Pancreas (tissue), 10 donors: ENCODE measurements around the gene BICRA. TPM values are rescaled to one million over a fixed set of nuclear protein-coding genes. Genes with fewer than 3 reads are reported as not detected.
A peak's percentile ranks its signal among the peaks of the same experiment; 100 is the strongest.

ENCODE experiments used
- ATAC-seq, 4 donors: fragments of 200-7000 bp; cut with Tn5 transposase; one replicate each; pipeline versions ENCODE4 v1.8.0 to v1.9.1; 2020; ENCODE audit warnings: mild to moderate bottlenecking in 4 of 4, moderate library complexity in 4 of 4
- DNase-seq, 6 donors: peaks; one replicate each; pipeline ENCODE4 v3.0.0-alpha.2; 2020
- FAIRE-seq: peaks from 2 replicates; lab custom pipeline; 2012; peaks lifted over from hg19 to GRCh38; lab: Jason Lieb, UNC
- H3K27ac ChIP-seq, 4 donors: fragments of 200-600 bp; sonication (generic); 1 replicate in 3 of 4; 2 replicates in 1 of 4; pipeline versions ENCODE4 v1.5.0 to v1.8.0; 2020
- H3K27me3 ChIP-seq, 4 donors: fragments of 200-600 bp; one replicate each; pipeline ENCODE4 v1.8.0; 2021
- H3K36me3 ChIP-seq, 3 donors: fragments of 200-600 bp; sonication (generic) in 1 of 3; one replicate each; pipeline versions ENCODE4 v1.5.0 to v1.8.0; 2020 to 2021
- H3K4me1 ChIP-seq, 3 donors: fragments of 200-600 bp; one replicate each; pipeline ENCODE4 v1.8.0; 2021
- H3K4me3 ChIP-seq, 4 donors: fragments of 200-600 bp; sonication (generic) in 2 of 4; one replicate each; pipeline versions ENCODE4 v1.5.0 to v1.8.0; 2020 to 2021
- H3K9me3 ChIP-seq, 4 donors: fragments of 200-600 bp; one replicate each; pipeline ENCODE4 v1.8.0; 2021
- CTCF ChIP-seq, 4 donors: fragments of 200-600 bp; sonication (generic) in 3 of 4; IDR thresholded peaks; one replicate each; pipeline versions ENCODE4 v1.5.0 to v1.8.0; 2021; ENCODE audit warnings: antibody characterized with exemption in 4 of 4
- WGBS, 2 donors: extraction: QIAGEN DNeasy Blood & Tissue Kit; methylation state at CpG; one replicate each; pipeline ENCODE4 v1.1.7; 2013; 5-methylcytosine and 5-hydroxymethylcytosine counted together
- intact Hi-C, 3 donors: fragments of 100-400 bp; cut with DNase I; formaldehyde crosslinking; loops; one replicate each; pipeline versions ENCODE4 v1.11.1 to v1.14.2; 2022
- polyA plus RNA-seq, 2 donors: library from polyadenylated mRNA; stranded (reverse); fragments of 200-250 nt; gene quantifications; one replicate each; pipeline ENCODE4 v1.2.3, GENCODE V29; 2013
- total RNA-seq, 6 donors: library from RNA; stranded (reverse); fragmentation: NEBNext Ultra II Directional in 4 of 6; extraction: Animal tissue kit (Norgen Biotek cat#: 25700) in 4 of 6; gene quantifications; one replicate each; pipeline versions ENCODE4 v1.2.1 to v1.2.4, GENCODE V29; 2021 to 2023
- donor health status: healthy with polysubstance abuse.
- donor health status: DM: no; HTN: no; CAD: no; lungs with moderate emphysema.
- donor health status: DM: no; HTN: no; CAD: no.
- donor health status: control.
- donor health status: control.
- donor health status: Bipolar disorder and iron deficiency.
- donor health status: DM: yes; HTN: yes; CAD: no.
- donor health status: DM: no; HTN: no; CAD: no.
- donor health status: DM: no; HTN: no; CAD: no.
- donor health status: DM: yes; HTN: yes; CAD: no.

The BICRA gene
- total and polyA plus RNA-seq, 8 donors = 2.7 to 10.4 (median 5.9) TPM

GRCh38 chr19:47637550-47637949, 28.6 kb downstream of the BICRA start:
- ATAC-seq (no peak), DNase-seq (no peak), FAIRE-seq (no peak)
- 85 to 92% methylated on average over 11 of the region's 11 CpGs for WGBS, 2 donors
- intact Hi-C loops = no loop called here
- Histone ChIP-seq H3K4me3 (no peak overlapping the region), H3K27me3 (no peaks in the 10 kb centered on the region), H3K4me1 (no peaks in the 10 kb centered on the region), H3K36me3 (no peaks in the 10 kb centered on the region), H3K9me3 (no peaks in the 10 kb centered on the region), H3K27ac (no peak overlapping the region)
- no peak for TF ChIP-seq CTCF (IDR thresholded peaks at IDR 0.05)

GRCh38 chr19:47641891-47642485, 33.1 kb downstream of the BICRA start:
- TF ChIP-seq CTCF (IDR thresholded peaks at IDR 0.05) = no peak
- Histone ChIP-seq H3K36me3 (no peaks in the 10 kb centered on the region), H3K4me1 (no peaks in the 10 kb centered on the region), H3K4me3 (no peak overlapping the region), H3K9me3 (no peaks in the 10 kb centered on the region), H3K27me3 (no peaks in the 10 kb centered on the region), H3K27ac (no peak overlapping the region)
- no peak for DNase-seq
- no peak for ATAC-seq
- intact Hi-C loops = no loop called here
- 75 to 78% methylated on average over 5 of the region's 5 CpGs for WGBS, 2 donors
- FAIRE-seq = no peak

- no peaks in the 10 kb centered on the region for H3K4me1 ChIP-seq
- H3K27me3 ChIP-seq = no peaks in the 10 kb centered on the region
- no peaks in the 10 kb centered on the region for H3K9me3 ChIP-seq
- 88 to 92% methylated on average over 5 of the region's 5 CpGs for WGBS, 2 donors
- H3K4me3 ChIP-seq = no peak overlapping the region
- intact Hi-C loops = no loop called here
- no peak for TF ChIP-seq CTCF (IDR thresholded peaks at IDR 0.05)
- FAIRE-seq = no peak
- ATAC-seq = no peak
- no peak overlapping the region for H3K27ac ChIP-seq
- DNase-seq = no peak
- no peaks in the 10 kb centered on the region for H3K36me3 ChIP-seq
Measured at GRCh38 chr19:47643281-47643680, 34.3 kb downstream of the BICRA start.

GRCh38 chr19:47644199-47644598, 35.3 kb downstream of the BICRA start:
- Histone ChIP-seq H3K9me3 (no peaks in the 10 kb centered on the region), H3K36me3 (no peaks in the 10 kb centered on the region), H3K4me1 (no peaks in the 10 kb centered on the region), H3K4me3 (no peak overlapping the region), H3K27ac (no peak overlapping the region), H3K27me3 (no peaks in the 10 kb centered on the region)
- DNase-seq = no peak
- ATAC-seq = no peak
- FAIRE-seq = no peak
- 100% methylated on average over 1 of the region's 1 CpG for whole genome bisulfite sequencing, 2 donors
- no peak for TF ChIP-seq CTCF (IDR thresholded peaks at IDR 0.05)
- intact Hi-C loops = no loop called here

GRCh38 chr19:47644743-47645482, 36.0 kb downstream of the BICRA start:
- Histone ChIP-seq H3K36me3 (no peaks in the 10 kb centered on the region), H3K27me3 (no peaks in the 10 kb centered on the region), H3K4me3 (no peak overlapping the region), H3K27ac (no peak overlapping the region), H3K4me1 (no peaks in the 10 kb centered on the region), H3K9me3 (no peaks in the 10 kb centered on the region)
- ATAC-seq (peak in 1 of 4 donors; percentile 12), FAIRE-seq (no peak), DNase-seq (no peak)
- 59 to 67% methylated on average over 18 of the region's 18 CpGs for WGBS, 2 donors
- TF ChIP-seq CTCF (IDR thresholded peaks at IDR 0.05) = no peak
- intact Hi-C loops = no loop called here
